ENCODE data around the gene AMOT.

- TF ChIP-seq CTCF (IDR thresholded peaks at IDR 0.05) (no peak), POLR2A (IDR thresholded peaks at IDR 0.05) (no peak)
These were observed 104.3 kb downstream of the AMOT start for GRCh38 chrX:112736310-112736709.

Measured in stomach (tissue), 4 donors.